Panc1 (cell line): ENCODE data around the gene UTS2R. TPM values are rescaled to one million over a fixed set of nuclear protein-coding genes. Genes with fewer than 3 reads are reported as not detected.

ENCODE experiments used
- ATAC-seq: fragments of 200-7000 bp; cut with Tn5 transposase; 2 replicates; pipeline ENCODE4 v1.9.1; 2020; ENCODE audit warnings: mild to moderate bottlenecking, moderate library complexity
- BruUV-seq: library from RNA; stranded (reverse); fragments of 400-500 nt; replicated peaks from 2 replicates; lab custom pipeline; 2021; lab: Mats Ljungman, UMichigan
- CTCF ChIA-PET: fragments of 300-600 bp; sonication (Branson Sonifier 250); formaldehyde crosslinking; loops from one replicate; lab custom pipeline; 2022; ENCODE audit warnings: antibody characterized with exemption; lab: Charles Lee
- POLR2A ChIA-PET: fragments of 300-600 bp; sonication (Branson Sonifier 250); formaldehyde crosslinking; loops from one replicate; lab custom pipeline; 2022; ENCODE audit warnings: antibody characterized with exemption; lab: Charles Lee
- DNase-seq: peaks from one replicate; pipeline ENCODE4 v3.0.0-alpha.2; 2010; ENCODE audit warnings: low read depth, low spot score
- H3K27ac ChIP-seq: 2 replicates; pipeline ENCODE4 v1.5.1; 2011; ENCODE audit warnings: mild to moderate bottlenecking, low read length, inconsistent platforms
- H3K27me3 ChIP-seq: fragments of 200-500 bp; sonication (Bioruptor generic); 2 replicates; pipeline ENCODE4 v1.6.0; 2014; ENCODE audit warnings: low read length, inconsistent platforms; ENCODE audit not compliant: control insufficient read depth, insufficient read depth
- H3K36me3 ChIP-seq: fragments of 200-500 bp; sonication (Bioruptor generic); 2 replicates; pipeline ENCODE4 v1.5.1; 2014; ENCODE audit warnings: inconsistent platforms, mild to moderate bottlenecking, low read length, moderate library complexity; ENCODE audit not compliant: control insufficient read depth, insufficient read depth
- H3K4me1 ChIP-seq: 2 replicates; pipeline ENCODE4 v1.5.1; 2011; ENCODE audit warnings: inconsistent platforms, mild to moderate bottlenecking, low read length, moderate library complexity; ENCODE audit not compliant: control insufficient read depth, insufficient read depth
- H3K4me3 ChIP-seq, 2 experiments: 2 replicates each; pipeline ENCODE4 v1.5.1; 2011 to 2012; ENCODE audit warnings: low read depth in 2 of 2, low read length in 2 of 2, mild to moderate bottlenecking in 2 of 2, inconsistent platforms in 1 of 2, moderate library complexity in 1 of 2
- H3K9me3 ChIP-seq: fragments of 200-500 bp; sonication (Bioruptor generic); 2 replicates; pipeline ENCODE4 v1.5.1; 2014; ENCODE audit warnings: low read depth, mild to moderate bottlenecking, inconsistent platforms, low read length, moderate library complexity; ENCODE audit not compliant: control insufficient read depth, insufficient read depth
- CTCF ChIP-seq: fragments of 450-650 bp; IDR thresholded peaks from 2 replicates; pipeline ENCODE4 v1.5.1; 2017; ENCODE audit warnings: mild to moderate bottlenecking
- POLR2AphosphoS5 ChIP-seq: IDR thresholded peaks from 2 replicates; pipeline ENCODE4 v1.6.1; 2012; ENCODE audit warnings: mild to moderate bottlenecking, low read depth, low read length, moderate library complexity
- SIN3A ChIP-seq: IDR thresholded peaks from 2 replicates; pipeline ENCODE4 v1.6.1; 2012; ENCODE audit warnings: low read depth, mild to moderate bottlenecking, low read length, moderate library complexity, borderline replicate concordance; ENCODE audit not compliant: insufficient read depth
- TCF7L2 ChIP-seq: IDR thresholded peaks from 2 replicates; pipeline ENCODE4 v1.6.1; 2011; ENCODE audit warnings: mild to moderate bottlenecking, low read depth, low read length, inconsistent platforms
- in situ Hi-C: cut with HindIII; loops from 2 replicates; pipeline ENCODE4 v1.10.0; 2016; ENCODE audit warnings: low sequenced_read_pairs, low pct_unique_long_range_greater_than_20kb
- intact Hi-C: fragments of 100-400 bp; cut with micrococcal nuclease; formaldehyde crosslinking; loops from one replicate; pipeline ENCODE4 v1.10.0; 2022; ENCODE audit not compliant: unreplicated experiment
- total RNA-seq: library from RNA; stranded (reverse); gene quantifications from one replicate; pipeline ENCODE4 v1.2.1, GENCODE V29; 2021; ENCODE audit not compliant: unreplicated experiment
- TF ChIP-seq, protein P1 (sequence below), 2 experiments: IDR thresholded peaks; 2 replicates each; pipeline ENCODE4 v1.6.1; 2011 to 2012; ENCODE audit warnings: low read depth in 2 of 2, control low read depth in 1 of 2, low read length in 1 of 2, mild to moderate bottlenecking in 1 of 2, moderate library complexity in 1 of 2; ENCODE audit not compliant: insufficient read depth in 1 of 2

The UTS2R gene
- total RNA-seq, 1 experiment from 2014 or later: 0.39 TPM

DNA sequence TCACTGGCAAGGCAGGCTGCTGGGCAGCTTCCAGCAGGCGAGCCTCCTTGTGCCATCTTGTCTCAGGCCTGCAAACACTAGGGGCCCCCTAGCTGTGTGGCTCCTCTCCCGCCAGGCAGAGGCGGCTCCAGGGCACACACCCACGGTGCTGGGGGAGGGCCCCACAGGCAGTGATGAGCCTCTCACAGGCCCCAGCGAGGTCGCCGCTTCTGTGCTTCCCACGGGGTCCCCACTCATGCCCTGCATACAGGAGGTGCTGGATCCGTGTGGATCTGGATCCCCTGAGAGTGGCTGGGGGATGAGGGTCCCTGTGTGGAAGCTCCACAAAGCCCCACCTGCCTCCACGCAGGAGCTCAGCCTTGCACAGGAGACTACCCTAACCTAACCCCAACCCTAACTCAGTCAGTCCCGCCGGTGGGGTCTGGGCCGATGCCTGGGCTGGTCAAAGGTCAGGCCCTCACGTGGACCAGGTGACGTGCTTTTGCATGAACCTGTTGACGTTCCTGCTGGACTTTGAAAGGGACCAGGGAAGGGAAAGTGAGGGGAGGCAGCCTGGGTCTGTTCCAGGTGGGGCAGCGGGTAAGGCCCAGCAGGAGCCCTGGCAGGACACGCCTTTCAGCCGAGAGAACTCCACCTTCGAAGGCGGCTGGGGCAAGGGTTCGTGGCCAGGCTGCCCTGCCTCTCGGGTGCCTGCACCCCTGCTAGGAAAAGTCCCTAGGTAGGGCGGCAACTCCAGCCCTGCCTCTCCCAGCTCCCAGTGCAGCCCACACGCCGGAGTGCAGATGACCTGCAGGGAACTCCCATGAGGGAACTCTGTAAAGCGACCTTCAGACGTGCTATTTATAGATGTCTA is 43.2 kb upstream of the UTS2R start:
- in situ Hi-C loops: no loop called here
- ATAC-seq: no peak
- peaks cover 2% of the 10 kb centered on the region; the same call in 1 of the 2 replicates for H3K36me3 ChIP-seq
- no peak overlapping the region for H3K4me3 ChIP-seq
- H3K4me1 ChIP-seq: peaks cover 48% of the 10 kb centered on the region
- no peak overlapping the region for H3K27ac ChIP-seq
- no peaks in the 10 kb centered on the region for H3K9me3 ChIP-seq
- ChIA-PET CTCF (interaction anchor here (0.5 kb wide), 1 partner anchor 58 kb away, joined by 4 read pairs; no protein-coding TSS in a partner anchor), POLR2A (no interaction called here)
- no peaks in the 10 kb centered on the region for H3K27me3 ChIP-seq
- no peak for TF ChIP-seq TCF7L2
- TF ChIP-seq POLR2AphosphoS5: no peak
- no peak for TF ChIP-seq SIN3A
- TF ChIP-seq, protein P1, sequence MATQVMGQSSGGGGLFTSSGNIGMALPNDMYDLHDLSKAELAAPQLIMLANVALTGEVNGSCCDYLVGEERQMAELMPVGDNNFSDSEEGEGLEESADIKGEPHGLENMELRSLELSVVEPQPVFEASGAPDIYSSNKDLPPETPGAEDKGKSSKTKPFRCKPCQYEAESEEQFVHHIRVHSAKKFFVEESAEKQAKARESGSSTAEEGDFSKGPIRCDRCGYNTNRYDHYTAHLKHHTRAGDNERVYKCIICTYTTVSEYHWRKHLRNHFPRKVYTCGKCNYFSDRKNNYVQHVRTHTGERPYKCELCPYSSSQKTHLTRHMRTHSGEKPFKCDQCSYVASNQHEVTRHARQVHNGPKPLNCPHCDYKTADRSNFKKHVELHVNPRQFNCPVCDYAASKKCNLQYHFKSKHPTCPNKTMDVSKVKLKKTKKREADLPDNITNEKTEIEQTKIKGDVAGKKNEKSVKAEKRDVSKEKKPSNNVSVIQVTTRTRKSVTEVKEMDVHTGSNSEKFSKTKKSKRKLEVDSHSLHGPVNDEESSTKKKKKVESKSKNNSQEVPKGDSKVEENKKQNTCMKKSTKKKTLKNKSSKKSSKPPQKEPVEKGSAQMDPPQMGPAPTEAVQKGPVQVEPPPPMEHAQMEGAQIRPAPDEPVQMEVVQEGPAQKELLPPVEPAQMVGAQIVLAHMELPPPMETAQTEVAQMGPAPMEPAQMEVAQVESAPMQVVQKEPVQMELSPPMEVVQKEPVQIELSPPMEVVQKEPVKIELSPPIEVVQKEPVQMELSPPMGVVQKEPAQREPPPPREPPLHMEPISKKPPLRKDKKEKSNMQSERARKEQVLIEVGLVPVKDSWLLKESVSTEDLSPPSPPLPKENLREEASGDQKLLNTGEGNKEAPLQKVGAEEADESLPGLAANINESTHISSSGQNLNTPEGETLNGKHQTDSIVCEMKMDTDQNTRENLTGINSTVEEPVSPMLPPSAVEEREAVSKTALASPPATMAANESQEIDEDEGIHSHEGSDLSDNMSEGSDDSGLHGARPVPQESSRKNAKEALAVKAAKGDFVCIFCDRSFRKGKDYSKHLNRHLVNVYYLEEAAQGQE (IDR thresholded peaks at IDR 0.05; ENCODE audit: insufficient read depth in 1 of 2, low read depth in 2 of 2, low read length in 1 of 2): no peak
- no peak for TF ChIP-seq CTCF
- intact Hi-C loops: no loop called here
- no TSS peak for BruUV-seq
- no peak for DNase-seq

GRCh38 chr17:82328994-82329507 is 42.5 kb upstream of the UTS2R start:
- in situ Hi-C loops (no loop called here), intact Hi-C loops (no loop called here)
- peaks cover 50% of the 10 kb centered on the region for H3K4me1 ChIP-seq
- H3K4me3 ChIP-seq: no peak overlapping the region
- no peak overlapping the region for H3K27ac ChIP-seq
- POLR2A ChIA-PET: interaction anchor here (0.5 kb wide), 1 partner anchor 260 kb away, joined by 9 read pairs; no protein-coding TSS in a partner anchor
- peaks cover 2% of the 10 kb centered on the region; the same call in 1 of the 2 replicates for H3K36me3 ChIP-seq
- no TSS peak for BruUV-seq
- DNase-seq: no peak
- CTCF ChIA-PET: no interaction called here
- no peaks in the 10 kb centered on the region for H3K9me3 ChIP-seq
- no peaks in the 10 kb centered on the region for H3K27me3 ChIP-seq
- ATAC-seq: no peak
- TF ChIP-seq, protein P1 (IDR thresholded peaks at IDR 0.05; ENCODE audit: insufficient read depth in 1 of 2, low read depth in 2 of 2, low read length in 1 of 2): no peak
- TF ChIP-seq CTCF (no peak), POLR2AphosphoS5 (no peak), SIN3A (no peak), TCF7L2 (no peak)
